ENCODE data around the gene GNAL.
A peak's percentile ranks its signal among the peaks of the same experiment; 100 is the strongest.

The GNAL gene

DNA sequence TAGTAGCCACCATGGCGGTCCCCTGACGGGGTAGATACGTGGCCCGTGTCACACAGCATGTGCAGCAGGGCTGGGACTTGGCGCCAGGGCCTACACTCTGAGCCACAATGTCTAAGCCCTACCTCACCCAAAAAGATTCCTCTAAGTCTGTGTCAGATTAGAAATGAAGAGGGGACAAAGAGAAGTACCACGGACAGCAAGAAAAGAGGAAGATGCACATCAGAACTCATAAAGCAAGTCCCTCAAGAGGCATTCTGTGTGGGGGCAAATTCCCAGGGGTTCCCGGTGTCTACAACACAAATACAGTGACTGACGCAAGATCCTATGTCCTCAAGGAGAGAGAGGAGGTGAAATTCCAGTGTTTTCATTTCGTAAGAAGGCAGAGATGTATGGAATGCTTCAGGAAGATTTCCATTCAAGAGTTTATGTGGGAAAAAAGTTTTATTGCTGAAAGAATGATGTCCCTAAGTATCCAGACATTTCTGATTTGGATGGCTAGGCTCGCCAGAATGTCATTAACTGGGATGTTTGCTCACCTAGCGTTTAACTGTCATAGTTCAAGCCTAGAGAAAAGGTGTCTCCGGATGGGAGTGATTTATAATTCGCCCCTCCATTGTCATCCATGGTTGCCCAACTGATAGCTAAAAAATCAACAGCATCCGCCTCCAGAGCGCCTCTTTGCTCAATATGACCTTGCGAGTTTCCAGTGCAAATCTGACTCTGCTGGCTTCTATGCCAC lies 86.5 kb downstream of the GNAL start:
- no peak for DNase-seq

DNA sequence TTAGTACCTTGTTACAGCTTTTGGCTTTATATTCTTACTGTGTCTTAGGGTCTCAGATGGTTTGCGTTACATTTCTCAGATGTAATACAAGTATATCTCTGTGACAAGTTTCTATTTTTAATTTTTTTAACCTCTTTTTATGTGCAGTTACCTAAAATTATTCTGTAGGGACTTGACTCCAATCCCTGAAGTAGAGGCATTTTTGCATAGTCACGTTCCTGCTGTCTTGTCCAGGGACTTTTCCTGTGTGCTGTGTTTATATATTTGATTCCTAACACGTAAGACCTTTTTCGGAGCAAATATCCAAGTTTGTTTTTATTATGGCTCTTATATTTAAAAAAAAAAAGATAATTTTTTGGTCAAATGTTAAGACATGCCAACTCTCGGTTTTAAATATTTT lies 91.0 kb downstream of the GNAL start:
- DNase-seq, result no peak

DNA sequence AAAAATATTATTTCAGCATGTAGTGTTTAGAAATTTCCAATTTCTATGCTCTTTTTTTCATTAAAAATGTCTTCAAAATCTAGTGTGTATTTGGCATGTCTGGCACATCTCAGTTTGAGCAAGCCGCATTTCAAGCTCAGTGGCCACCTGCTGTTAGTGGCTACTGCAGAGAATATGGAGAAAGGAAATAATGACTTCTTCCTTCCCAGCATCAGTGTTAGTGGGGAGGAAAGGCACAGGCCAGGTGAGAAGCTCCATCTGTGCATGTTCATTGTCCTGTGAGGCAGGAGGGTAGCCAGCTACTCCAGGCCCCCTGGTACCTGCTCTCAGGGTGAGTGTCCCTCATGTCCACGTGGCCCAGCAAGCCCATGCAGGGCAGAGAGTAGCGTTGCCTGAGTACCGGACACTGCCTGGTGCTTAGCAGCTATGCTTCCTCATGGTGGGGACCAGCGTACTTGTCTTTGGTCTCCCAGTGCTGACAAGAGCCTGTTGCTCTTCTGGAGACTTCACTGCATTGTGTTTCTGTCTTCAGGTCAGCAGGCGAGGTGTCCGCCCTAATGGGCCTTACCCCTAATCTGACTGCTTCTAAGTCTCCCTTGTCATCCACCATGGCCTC lies 94.8 kb downstream of the GNAL start:
- no peak for DNase-seq

GRCh38 chr18:11784674-11785304 lies 95.7 kb downstream of the GNAL start:
- no peak for DNase-seq

DNA sequence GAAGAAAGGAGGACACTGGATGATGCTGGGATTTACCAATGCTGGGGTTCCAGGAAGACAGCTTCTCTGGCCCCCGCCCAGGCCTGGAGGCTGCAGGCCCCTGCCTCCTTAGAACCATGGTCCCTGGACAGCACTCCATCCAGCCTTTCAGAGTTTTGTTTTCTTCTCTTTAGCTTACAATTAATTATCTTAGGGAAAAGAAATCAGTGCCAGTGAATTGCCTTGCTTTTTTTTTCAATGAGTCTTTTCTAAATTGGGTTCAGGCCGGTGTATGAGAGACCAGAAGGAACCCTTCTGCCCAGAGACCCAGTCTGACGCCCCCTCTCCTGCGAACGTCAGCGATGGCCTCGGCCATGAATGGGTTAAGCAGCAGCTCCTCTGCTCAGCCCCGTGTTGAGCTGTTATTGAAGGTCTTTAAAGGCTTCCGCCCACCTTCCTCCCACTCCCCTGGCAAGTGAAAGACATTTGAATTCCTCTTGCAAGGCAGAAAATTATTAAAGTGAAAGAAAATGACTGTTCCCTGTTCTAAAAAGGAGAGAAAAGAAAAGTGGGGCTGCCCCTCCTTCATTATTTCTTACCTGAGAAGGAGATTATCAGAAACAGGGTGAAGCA lies 96.5 kb downstream of the GNAL start:
- DNase-seq, result no peak

GRCh38 chr18:11789716-11790510 lies 100.8 kb downstream of the GNAL start:
- DNase-seq, result no peak

- DNase-seq, result no peak
Measured at GRCh38 chr18:11791131-11791530, 102.1 kb downstream of the GNAL start.

DNA sequence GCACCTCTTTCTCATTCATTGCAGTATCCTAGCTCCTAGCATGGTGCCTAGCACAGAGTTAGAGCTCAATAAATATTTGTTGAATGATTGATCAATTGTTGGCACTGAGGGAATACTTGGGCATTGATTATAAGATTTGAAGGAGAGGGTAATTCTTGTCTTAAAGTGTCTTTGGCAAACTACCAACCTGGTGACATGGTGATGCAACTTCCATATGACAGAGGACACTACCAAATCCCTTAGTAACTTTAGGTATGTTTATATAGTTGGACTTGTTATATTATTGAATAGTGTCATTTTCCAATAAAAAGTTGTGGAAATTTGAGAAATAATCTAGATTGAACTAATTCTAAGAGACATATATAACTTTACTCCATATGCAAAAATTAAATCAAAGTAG lies 103.6 kb downstream of the GNAL start:
- DNase-seq, result no peak

- no peak for DNase-seq
Measured at GRCh38 chr18:11794195-11794594, 105.1 kb downstream of the GNAL start.

DNA sequence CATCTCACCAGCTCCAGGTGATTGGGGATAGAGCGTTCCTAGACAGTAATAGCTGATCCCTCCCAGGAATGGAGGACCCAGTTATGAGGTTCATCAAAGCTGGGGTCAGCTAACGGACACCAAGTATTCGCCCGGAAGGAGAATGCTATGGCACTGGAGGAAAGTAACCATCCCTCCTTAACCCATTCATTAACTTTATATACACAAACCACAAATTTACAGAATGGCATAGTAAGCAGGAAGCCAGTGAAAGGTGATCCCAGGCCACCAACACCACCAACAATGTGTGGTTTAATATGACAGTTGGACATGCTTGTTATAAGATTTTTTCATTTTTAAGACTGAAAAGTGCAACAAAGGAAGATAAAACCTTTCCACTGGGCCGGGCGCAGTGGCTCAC lies 106.9 kb downstream of the GNAL start:
- no peak for DNase-seq

GRCh38 chr18:11798271-11798670 lies 109.2 kb downstream of the GNAL start:
- DNase-seq, result no peak

DNA sequence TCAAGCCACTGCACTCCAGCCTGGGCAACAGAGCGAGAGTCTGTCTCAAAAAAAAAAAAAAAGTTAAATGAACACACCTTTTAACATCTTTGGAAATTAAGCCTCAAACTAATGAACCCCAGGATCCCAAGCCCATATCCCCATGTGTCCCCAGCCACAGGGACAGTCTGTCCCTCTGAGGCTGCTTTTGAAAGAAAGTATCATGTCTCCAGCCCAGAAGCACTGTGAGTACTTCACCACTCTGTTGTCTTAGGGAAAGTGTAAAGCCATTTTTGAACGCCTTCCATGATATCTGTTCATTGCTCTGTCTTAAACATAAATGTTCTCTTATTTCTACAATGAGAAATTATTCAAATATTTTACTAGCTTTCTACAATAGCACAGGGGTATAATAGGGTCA lies 110.0 kb downstream of the GNAL start:
- DNase-seq, result no peak

- peak; percentile 11 for DNase-seq
Measured at GRCh38 chr18:11800566-11801334, 111.7 kb downstream of the GNAL start.

DNA sequence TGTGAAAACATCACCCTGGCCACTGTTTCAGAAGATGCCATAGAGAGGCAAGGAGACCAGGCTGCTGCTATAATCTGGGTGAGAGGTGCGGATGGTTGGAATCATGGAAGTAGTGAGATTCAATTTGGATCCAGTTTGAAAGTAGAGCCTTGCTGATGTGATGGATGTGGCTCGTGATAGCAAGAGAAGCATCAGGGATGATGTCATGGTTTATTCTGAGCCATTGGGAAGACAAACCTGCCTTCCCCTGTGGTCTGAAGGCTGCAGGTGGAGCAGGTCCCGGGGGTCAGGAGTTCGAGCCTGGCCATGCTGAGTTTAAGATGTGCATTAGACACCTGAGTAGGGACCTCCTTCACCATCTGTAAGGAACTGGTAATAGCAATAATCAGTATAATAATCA lies 112.5 kb downstream of the GNAL start:
- DNase-seq, result no peak

GRCh38 chr18:11802158-11802557 lies 113.1 kb downstream of the GNAL start:
- no peak for DNase-seq

GRCh38 chr18:11802586-11802985 lies 113.5 kb downstream of the GNAL start:
- DNase-seq, result no peak

GRCh38 chr18:11807233-11807632 lies 118.2 kb downstream of the GNAL start:
- DNase-seq, result no peak

DNA sequence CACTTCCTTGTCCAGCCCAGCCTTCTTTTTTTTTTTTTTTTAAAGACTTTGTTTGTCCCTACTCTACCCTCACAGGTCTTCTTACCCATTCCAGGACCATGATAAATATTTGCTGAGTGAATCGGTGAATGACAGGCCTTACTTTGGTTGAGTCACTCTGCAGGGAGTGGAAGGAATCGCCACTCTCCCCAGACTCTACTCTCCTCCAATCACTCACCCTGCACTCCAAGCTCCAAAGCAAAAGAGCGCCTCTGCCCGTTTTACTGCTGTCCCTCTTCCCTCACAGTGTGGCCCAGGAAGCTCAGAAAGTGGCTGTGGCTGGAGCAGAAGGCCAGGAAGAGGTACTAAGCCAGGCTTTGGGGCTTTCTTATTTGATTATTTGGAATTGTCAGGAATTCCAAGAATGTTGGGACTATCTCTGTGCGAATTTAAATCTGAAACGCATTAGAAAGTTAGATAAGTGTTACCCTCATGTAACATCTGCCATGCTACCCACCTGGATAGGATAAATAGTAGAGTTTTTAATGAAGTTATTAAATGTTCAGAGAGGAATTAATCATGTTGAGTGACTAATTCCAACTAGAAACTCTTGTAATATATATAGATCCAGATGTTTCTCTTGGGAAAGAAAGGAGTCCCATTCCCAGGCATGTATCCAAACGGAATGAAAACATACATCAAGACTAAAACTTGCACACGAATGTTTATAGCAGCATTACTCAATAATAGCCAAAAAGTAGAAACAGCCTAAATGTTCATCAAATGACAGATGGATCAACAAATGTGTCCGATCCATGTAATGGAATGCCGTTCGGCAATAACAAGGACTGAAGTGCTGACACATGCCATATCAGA lies 119.2 kb downstream of the GNAL start:
- no peak for DNase-seq

GRCh38 chr18:11809895-11810294 lies 120.8 kb downstream of the GNAL start:
- DNase-seq, result no peak

- DNase-seq, result no peak
Measured at GRCh38 chr18:11810379-11810778, 121.3 kb downstream of the GNAL start.

DNA sequence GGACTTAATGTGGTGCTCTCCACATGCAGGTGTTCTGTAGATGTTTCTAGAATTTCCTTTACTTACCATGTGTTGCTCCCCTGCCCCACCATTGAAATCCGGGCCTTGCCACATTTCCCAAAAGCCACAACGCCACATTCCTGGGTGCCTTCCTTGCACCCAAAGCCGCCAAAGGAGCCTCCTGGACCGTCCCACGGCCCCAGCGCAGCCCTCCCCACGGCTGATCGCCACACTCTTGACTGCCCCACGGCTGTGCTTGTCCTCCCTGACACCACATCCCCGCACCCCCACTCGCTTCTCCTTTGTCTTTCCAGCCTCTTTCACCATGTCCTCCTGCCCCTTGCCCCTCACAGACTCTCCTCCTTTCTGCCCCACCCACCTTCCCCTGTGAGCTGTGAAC lies 121.9 kb downstream of the GNAL start:
- DNase-seq, result no peak

All from DMS153 (cell line).